Dedifferentiated amniotic fluid mesenchymal stem cell (primary cell): ENCODE measurements around the gene RAB13.
"Not testable (repeated sequence)": the region's sequence is repeated elsewhere in the genome, so short reads cannot be mapped to it uniquely, and the experiment has no call there.

Experiments used
- DNase-seq: peaks from one replicate; pipeline ENCODE4 v3.0.0-alpha.2; 2016; ENCODE audit errors: extremely low spot score

The RAB13 gene

GRCh38 chr1:153985941-153986761 lies at the start of gene RAB13:
Gene RAB13 (minus strand): TSS chr1:153986339. CDS start chr1:153986236, 103 bp downstream.
- DNase-seq: peak; percentile 81

DNA sequence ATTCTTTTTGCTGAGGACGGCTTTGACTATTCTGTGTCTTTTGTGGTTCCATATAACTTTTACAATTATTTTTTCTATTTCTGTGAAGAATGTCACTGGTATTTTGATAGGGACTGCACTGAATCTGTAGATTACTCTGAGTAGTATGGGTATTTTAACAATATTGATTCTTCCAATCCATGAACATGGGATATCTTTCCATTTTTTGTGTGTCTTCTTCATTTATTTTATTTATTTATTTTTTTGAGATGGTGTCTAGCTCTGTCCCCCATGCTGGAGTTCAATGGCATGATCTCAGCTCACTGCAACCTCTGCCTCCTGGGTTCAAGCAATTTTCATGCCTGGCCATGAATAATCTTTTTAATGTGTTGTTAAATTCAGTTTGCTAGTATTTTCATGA lies 47.6 kb upstream of the RAB13 start:
- DNase-seq: not testable (repeated sequence)

DNA sequence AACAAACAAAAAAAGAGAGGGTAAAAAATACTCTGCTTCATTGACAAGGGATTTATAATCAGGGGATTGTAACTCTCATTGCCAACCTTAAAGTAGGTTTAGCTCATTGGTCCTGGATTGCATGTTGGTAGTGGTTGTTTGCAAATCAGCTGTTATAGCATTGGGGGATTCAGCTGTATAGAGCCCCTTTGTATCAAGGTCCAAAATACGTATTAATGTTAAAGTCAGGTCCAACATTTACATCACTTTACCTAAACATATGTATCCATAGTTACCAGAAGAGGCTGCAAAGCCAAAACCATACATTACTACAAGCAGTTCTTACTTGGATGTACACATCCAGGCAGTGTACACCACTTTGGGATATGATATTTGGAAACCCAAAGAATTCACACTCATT lies 33.8 kb upstream of the RAB13 start:
- DNase-seq: no peak

DNA sequence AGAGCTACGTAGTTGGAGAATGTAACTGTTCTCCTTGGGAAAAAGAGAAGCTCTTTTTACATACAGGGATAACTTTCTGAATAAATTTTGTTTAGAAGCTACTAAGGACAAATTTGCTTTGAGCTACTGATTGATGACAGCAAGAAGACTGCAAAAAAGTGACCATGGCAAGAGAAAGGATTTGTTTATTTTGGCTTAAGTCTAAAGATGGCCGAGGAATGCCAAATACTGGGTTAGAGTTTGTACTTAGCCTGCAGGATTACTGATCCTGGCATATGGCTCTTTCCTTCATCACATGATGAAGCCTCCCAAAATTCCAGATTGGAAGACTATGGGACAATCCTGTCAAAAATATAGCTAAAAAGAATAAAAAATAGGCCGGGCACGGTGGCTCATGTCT lies 33.1 kb upstream of the RAB13 start:
- DNase-seq: no peak

DNA sequence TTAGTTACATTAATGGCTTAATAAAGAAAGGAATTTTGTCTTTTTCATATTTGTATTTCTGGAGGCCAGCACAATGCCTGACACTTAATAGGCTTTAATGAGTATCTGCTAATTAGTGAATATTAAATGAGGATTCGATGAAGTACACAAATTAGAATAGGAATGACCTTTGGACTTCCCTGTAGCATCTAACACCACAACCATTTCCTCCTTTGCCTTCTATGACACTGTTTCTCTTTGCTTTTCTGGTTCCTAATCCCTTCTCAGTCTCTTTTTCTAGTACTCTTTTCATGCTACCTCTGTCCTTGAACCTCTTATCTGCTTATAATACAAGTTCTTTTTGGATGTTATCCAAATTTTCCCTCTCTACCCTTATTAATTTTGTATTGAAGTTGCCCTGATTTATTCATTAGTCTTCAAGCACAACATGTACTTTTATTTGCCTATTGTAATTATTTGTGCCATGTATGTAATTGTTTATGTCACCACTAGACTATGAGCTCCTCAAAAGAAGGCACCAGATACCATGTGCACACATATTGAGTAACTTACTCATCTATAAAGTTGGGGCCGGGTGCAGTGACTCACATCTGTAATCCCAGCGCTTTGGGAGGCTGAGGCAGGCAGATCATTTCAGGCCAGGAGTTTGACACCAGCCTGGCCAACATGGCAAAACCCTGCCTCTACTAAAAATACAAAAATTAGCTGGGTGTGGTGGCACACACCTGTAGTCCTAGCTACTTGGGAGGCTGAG lies 28.2 kb upstream of the RAB13 start:
- DNase-seq: no peak

DNA sequence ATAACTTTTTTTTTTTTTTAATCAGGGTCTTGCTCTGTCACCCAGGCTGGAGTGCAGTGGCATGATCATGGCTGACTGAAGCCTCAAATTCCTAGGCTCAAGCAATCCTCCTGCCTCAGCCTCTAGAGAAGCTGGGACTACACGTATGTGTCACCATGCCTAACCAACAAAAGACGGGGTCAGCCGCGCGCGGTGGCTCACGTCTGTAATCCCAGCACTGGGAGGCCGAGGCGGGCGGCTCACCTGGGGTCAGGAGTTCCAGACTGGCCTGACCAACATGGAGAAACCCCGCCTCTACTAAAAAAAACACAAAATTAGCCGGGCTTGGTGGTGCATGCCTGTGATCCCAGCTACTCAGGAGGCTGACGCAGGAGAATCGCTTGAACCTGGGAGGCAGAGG lies 26.4 kb upstream of the RAB13 start:
- DNase-seq: not testable (repeated sequence)

DNA sequence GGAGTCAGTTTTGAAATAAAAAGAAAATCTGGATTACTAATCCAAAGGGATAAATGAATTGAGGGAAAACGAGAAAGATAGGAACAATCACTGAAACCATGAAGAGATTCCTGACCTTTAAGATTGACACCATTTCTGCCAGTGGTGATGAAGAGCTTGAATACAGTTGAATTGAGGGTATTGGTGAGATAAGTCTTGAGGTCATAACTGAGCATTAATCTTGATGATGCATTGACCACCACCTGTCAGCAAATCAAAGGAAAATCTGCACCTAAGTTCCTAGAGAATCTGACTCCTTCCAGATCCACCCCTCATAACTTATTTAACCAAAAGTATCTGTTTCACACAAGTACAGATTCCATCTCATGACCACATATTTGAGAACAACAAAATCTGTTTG lies 26.0 kb upstream of the RAB13 start:
- no peak for DNase-seq

GRCh38 chr1:154006136-154006535 lies 20.0 kb upstream of the RAB13 start:
- DNase-seq: peak; percentile 52

- no peak for DNase-seq
These were observed 14.3 kb upstream of the RAB13 start for GRCh38 chr1:154000420-154000819.

DNA sequence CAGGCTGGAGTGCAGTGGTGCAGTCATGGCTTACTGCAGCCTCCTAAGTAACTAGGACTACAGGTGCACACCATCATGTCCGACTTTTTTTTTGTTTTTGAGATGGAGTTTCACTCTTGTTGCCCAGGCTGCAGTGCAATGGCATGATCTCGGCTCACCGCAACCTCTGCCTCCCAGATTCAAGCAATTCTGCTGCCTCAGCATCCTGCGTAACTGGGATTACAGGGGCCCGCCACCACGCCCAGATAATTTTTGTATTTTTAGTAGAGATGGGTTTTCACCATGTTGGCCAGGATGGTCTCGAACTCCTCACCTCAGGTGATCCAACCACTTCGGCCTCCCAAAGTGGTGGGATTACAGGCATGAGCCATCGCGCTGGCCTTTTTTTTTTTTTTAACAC lies 10.7 kb upstream of the RAB13 start:
- not testable (repeated sequence) for DNase-seq

- DNase-seq: no peak
These were observed 9.5 kb upstream of the RAB13 start for GRCh38 chr1:153995640-153996039.

- DNase-seq: no peak
These were observed 9.1 kb upstream of the RAB13 start for GRCh38 chr1:153995202-153995601.

GRCh38 chr1:153991806-153992205 lies 5.7 kb upstream of the RAB13 start:
- no peak for DNase-seq

DNA sequence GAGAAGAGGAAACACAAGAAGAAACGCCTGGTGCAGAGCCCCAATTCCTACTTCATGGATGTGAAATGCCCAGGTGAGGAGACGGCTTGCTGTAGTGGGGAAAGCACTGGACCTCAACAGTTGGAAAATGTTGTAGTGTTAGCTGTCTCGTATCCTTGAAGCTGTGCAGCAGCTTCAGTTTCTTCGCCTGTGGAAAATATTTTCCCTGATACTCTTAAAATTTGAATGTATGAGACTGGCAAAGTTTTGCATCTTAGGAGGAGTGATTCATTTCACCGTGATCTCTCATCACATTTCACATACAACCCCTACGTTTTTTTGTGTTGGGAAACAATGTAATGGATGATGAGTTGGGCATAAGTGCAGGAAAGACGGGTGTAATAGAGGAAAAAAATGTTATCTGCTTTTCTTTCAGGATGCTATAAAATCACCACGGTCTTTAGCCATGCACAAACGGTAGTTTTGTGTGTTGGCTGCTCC lies 5.1 kb upstream of the RAB13 start:
- no peak for DNase-seq

- DNase-seq: peak; percentile 99
These were observed 4.5 kb upstream of the RAB13 start, which contains the start of gene RPS27 for GRCh38 chr1:153990468-153991150. Gene RPS27 (plus strand): TSS chr1:153990762. CDS start chr1:153990797, 35 bp downstream.

DNA sequence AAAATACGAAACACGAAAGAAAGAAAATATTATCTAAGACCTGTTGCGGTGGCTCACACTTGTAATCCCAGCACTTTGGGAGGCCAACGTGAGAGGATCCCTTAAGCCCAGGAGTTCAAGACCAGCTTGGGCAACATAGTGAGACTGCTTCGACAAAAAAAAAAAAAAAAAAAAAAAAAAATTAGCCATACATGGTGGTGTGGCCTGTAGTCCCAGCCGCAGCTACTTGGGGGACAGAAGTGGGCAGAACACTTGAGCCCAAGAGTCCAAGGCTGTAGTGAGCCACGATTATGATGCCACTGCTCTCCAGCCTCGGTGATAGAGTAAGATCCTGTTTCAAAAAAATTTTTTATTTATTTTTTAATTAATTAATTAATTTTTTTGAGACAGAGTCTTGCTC lies 1.5 kb upstream of the RAB13 start:
- no peak for DNase-seq

DNA sequence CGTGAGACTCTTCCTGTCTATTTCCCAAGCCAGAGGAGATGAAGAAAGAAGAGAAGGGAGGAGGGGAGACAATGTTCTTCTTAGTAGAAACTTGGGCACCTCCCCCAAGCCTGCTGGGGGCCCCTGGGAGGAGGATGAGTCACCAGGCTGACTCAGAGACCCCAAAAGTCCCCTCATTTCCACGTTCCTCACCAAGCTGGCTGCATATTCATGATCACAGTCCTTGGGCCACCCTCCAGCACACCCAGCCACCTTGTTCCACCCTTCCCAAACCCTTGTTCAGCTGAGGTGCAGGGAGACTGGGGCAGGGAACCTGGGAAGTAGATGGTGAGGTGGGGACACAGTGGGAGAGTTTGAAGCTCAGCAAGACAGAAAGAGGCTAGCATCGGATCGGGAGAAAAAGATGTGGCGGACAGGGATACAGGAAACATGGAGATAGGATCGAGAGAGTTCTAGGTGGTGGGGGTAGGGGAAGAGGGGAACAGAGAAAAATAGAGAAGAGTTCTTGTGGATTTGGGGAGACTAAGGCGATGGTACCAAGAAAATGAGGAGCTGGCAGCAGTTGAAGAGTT lies 712 bp downstream of the RAB13 start:
- DNase-seq: no peak

DNA sequence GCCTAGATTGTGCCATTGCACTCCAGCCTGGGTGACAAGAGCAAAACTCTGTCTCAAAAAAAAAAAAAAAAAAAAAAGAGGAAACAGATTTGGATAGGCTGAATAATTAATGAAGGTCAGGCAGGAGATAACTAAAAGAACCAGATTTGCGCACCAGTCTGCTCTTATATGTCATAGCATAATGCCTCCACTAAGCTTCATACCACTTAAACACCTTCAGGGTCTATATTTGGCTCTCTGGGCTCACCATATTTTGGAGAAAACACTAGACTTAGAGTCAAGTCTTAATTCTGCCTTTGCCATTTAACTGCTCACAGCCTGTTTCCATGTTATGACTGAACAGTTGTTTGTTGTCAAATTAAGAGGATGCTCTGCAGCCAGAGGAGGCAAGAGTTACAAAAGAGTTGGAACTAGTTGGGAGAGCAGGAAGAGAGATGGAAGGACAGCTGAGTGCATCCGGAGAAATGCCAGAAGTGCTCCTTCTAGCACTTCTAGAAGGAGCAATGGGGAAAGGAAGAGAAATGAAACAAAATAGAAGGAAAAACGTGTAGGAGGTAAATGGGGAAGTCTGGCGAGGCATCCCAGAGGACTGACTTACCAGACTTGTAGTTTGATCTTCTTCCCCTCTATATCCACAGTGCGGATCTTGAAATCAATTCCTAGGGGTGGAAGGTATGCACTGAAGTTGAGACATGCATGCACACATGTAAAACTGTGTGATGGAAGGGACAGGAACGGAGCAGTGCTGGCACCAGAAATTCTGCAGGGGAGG lies 1.8 kb downstream of the RAB13 start:
- DNase-seq: no peak

- DNase-seq: not testable (repeated sequence)
These were observed 4.4 kb downstream of the RAB13 start for GRCh38 chr1:153981735-153982134.

DNA sequence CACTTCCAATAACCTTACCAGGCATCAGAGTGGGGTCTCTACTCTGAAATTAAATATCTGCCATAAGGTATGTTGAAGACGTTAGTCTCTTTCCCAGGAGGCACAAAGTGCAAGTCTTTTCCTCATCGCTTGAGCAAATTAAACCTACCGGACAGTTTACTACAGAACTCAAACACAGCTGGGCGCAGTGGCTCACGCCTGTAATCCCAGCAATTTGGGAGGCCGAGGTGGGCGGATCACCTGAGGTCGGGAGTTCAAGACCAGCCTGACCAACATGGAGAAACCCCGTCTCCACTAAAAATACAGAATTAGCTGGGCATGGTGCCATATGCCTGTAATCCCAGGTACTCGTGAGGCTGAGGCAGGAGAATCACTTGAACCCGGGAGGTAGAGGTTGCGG lies 7.0 kb downstream of the RAB13 start:
- not testable (repeated sequence) for DNase-seq

- DNase-seq: no peak
These were observed 7.7 kb downstream of the RAB13 start for GRCh38 chr1:153978274-153978909.
